Fibroblast of lung (primary cell): ENCODE results near the gene LIN52.
"Not testable (repeated sequence)": the region's sequence is repeated elsewhere in the genome, so short reads cannot be mapped to it uniquely, and the experiment has no call there.

Experiments used
- CTCF ChIP-seq, 2 donors: IDR thresholded peaks in 1 of 2; conservative IDR thresholded peaks in 1 of 2; 1 replicate in 1 of 2; 2 replicates in 1 of 2; pipeline ENCODE4 v1.5.1; 2011 to 2012; ENCODE audit warnings: low read length in 2 of 2, control low read depth in 1 of 2, inconsistent platforms in 1 of 2, low read depth in 1 of 2, mild to moderate bottlenecking in 1 of 2
- EZH2 ChIP-seq: IDR thresholded peaks from 2 replicates; pipeline ENCODE4 v1.5.1; 2012; ENCODE audit warnings: low read length, control low read depth, mild to moderate bottlenecking; ENCODE audit errors: missing control alignments

DNA sequence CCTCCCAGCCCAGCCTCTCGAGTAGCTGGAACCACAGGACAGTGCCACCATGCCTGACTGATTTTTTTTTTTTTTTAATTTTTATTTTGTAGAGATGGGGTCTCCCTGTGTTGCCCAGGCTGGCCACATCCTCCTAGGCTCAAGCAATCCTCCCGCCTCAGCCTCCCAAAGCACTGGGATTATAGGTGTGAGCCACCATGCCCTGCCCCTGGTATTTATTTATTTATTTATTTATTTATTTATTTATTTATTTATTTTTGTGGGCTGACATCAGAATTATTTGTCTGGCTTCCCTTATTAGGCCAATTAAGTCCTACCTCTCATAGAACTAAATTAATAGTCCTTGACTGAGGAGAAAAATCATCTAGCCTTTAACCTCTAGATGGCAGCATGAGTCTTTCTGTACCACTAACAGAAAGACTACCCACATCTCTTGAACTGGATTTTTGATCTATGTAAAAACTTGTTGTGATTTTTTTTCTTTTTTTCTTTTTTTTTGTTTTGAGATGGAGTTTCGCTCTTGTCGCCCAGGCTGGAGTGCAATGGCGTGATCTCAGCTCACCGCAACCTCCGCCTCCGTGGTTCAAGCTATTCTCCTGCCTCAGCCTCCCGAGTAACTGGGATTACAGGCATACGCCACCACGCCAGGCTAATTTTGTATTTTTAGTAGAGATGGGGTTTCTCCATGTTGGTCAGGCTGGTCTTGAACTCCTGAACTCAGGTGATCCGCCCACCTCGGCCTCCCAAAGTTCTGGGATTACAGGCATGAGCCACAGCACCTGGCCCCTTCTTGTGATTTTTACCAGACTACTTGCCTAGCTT, 26.9 kb downstream of the LIN52 start:
- peak; percentile 36 to 63 for TF ChIP-seq CTCF (conservative IDR thresholded peaks at IDR 0.05 in 1 of 2, IDR thresholded peaks at IDR 0.05 in 1 of 2; ENCODE audit: low read depth in 1 of 2, low read length in 2 of 2)
- TF ChIP-seq EZH2: not testable (repeated sequence)
